Activated CD4-positive, alpha-beta T cell treated with anti-CD3 and anti-CD28 coated beads, Interleukin-2, amount 50 U/mL, for 24 hours (primary cell): Measurements from ENCODE around the gene RGPD5.
"Not testable (repeated sequence)": the region's sequence is repeated elsewhere in the genome, so short reads cannot be mapped to it uniquely, and the experiment has no call there.

ENCODE experiments used
- DNase-seq, 2 donors: peaks; one replicate each; pipeline ENCODE4 v3.0.0-alpha.2; 2020; ENCODE audit warnings: low read depth in 1 of 2, low spot score in 1 of 2

Gene RGPD5

GRCh38 chr2:109794074-109794737, at the start of gene RGPD5:
TSS of gene RGPD5 (plus strand) at chr2:109794305. CDS start at chr2:109794466, 161 bp downstream.
- not testable (repeated sequence) for DNase-seq

GRCh38 chr2:109751572-109751971, 42.5 kb upstream of the RGPD5 start:
- not testable (repeated sequence) for DNase-seq

- DNase-seq = not testable (repeated sequence)
Observed at GRCh38 chr2:109757163-109757824, 36.8 kb upstream of the RGPD5 start.

DNA sequence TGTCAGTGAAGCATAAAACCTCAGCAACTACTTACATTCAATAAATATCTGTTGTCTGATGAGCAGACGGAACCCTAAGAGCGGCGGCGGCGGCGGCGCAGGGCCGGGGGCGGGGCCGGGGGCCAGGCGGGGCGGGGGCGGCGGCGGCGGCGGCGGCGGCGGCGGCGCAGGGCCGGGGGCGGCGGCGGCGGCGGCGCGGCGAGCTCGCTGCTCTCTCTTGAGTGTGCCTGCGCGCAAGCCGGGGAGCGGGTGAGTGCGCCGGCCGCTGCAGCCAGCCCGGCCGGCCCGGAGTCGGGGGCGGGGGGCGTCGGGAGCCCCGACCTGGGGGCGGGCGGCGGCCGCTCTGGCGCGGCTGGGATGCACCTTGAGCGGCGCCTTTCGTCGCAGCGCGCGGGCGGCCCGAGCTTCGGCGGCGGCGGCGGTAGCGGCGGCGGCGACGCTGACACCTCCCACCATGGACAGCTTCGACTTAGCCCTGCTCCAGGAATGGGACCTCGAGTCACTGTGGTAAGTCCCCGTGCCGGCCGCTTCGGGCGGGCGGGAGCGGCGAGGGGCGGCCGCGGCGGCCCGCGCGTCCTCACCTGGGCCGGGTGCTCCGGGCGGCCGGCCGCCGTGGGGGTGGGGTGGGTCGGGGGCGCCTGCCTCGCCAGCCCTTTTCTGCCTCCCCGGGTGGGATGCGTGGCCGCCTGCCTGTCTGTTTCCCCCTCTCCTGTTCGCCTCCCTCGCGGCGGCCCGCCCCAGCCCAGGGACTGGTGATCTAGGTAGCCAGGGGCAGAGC, 33.7 kb upstream of the RGPD5 start:
- not testable (repeated sequence) for DNase-seq

DNA sequence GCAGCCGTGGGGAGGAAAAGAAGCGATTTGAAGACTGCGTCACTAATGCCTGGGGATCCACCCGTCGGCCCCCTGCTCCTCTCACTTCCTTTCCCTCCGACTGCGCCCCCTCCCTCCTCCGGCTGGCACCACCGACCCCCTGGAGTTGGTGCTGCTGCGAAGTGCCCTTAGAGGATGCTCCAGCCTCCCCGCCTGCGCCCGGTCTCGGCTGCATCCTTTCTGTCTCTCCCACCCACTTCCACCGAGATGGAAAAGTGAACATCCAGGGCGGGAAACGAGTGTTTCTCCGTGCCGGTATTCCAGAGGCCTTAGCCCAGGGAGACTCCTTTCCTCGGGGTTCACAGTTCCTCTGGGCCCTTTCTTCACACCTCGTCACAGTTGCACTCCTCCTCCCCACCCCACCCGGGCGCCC, 33.1 kb upstream of the RGPD5 start:
- DNase-seq = not testable (repeated sequence)

DNA sequence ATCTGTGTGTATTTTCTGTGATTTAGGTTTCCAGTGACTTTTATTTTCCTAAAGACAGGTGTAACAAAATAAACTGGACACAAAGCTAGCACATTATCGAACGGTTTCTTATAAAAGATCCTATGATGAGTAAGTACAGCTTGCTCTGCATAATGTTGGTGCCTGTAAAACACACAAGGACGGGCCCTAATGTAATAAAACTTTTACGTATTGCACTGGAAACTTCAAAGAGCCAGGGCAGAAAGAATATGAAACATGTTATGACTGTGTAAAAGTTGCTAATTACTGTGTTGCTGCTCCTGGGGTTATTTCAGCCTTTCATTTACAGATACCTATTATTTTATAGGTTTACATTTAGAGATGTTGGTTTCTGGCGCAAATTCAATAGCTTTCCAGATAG, 32.1 kb upstream of the RGPD5 start:
- not testable (repeated sequence) for DNase-seq

GRCh38 chr2:109766074-109766473, 28.0 kb upstream of the RGPD5 start:
- DNase-seq = not testable (repeated sequence)

DNA sequence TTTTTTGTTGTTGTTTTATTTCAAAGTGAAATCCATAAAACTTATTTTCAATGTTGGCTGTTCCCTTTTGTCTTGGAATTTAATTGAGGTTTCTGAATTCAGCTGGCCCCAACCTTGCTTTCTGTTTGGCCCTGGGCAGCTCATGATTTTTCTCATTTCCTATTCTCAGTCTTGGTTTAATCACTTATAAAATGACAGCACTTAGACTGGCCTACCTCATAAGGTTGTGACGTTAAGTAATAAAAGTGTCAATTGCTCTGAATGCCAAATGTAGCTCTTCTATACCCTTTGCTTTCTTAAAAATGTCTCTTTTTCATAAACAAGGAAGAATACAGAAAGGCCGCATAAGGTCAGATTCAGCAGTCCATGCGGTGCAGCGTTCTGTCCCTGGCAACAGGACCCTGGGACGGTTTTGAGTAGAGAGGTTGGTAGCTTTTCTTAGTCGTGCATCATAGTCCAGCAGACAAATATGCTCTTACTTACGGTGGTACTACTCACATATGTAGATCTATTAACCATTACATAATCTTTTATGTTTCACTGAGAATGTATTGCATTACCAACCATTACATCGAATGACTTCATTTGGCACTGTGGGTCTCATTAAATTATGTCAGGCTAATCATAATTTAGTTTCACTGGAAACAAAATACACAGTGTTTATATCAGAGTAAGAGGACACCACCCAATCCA, 27.1 kb upstream of the RGPD5 start:
- DNase-seq = not testable (repeated sequence)

- not testable (repeated sequence) for DNase-seq
Observed at GRCh38 chr2:109768934-109769333, 25.2 kb upstream of the RGPD5 start.

- DNase-seq = not testable (repeated sequence)
Observed at GRCh38 chr2:109779118-109779517, 15.0 kb upstream of the RGPD5 start.

GRCh38 chr2:109781147-109781816, 12.8 kb upstream of the RGPD5 start:
- not testable (repeated sequence) for DNase-seq

DNA sequence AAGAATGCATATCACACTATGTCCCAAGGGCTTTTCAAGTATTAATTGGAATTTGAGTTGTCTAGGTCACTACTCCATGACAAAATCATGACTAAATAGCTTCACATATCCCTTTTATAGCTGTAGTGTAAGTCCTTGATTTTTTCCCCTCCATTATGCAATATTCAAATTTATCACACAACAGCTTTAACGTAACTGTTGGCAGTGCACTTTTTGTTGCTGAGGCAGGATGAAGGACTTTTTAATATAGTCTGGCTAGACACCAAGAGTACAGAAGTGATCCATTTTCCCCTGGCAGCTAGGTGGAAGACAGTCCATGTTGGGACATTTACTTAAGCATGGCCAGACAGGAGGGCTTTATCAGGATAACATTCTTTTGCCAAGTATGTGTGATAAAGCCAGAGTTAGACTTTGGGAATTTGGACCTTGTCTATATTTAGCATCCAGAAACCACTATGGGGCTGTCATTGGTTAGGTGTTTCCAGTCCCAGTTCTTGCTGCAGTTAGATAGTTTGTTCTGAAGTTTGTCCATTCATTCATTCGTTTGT, 11.6 kb upstream of the RGPD5 start:
- not testable (repeated sequence) for DNase-seq

DNA sequence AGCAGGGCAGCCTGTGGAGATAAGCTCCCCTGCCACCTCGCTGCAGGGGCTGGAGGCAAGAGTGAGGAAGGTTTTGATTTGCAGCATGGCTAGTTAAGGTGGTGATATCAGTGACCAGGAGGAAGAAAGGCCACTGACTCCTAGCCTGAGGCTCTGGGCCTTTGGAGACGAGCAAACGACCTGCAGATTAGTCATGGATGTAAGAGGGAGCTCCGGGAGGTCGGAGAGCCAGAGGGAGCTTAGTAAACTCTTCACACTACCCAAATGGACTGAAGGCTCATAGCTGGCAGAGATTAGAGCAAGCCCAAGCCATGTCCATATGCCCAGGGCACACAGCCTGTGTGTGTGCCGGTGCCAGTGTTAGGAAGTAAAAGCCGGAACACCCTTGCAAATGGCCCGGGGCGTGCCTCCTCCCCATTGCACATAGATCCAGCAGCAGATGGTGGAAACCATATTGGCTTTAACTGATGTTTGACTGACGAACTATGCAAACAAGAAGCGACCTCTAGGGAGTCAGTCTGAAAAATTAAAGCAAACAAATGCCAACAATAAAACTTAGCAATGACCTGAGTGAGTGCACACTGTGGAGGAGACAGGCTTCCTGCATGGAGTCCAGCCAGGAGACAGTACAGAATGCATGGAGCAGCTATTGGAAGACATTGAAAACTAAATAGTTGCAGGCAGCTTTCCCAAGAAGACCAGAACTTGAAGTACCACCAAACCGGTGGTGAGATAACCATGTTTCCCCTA, 2.4 kb upstream of the RGPD5 start:
- DNase-seq = not testable (repeated sequence)

- DNase-seq = not testable (repeated sequence)
Observed at GRCh38 chr2:109792659-109793058, 1.4 kb upstream of the RGPD5 start.

DNA sequence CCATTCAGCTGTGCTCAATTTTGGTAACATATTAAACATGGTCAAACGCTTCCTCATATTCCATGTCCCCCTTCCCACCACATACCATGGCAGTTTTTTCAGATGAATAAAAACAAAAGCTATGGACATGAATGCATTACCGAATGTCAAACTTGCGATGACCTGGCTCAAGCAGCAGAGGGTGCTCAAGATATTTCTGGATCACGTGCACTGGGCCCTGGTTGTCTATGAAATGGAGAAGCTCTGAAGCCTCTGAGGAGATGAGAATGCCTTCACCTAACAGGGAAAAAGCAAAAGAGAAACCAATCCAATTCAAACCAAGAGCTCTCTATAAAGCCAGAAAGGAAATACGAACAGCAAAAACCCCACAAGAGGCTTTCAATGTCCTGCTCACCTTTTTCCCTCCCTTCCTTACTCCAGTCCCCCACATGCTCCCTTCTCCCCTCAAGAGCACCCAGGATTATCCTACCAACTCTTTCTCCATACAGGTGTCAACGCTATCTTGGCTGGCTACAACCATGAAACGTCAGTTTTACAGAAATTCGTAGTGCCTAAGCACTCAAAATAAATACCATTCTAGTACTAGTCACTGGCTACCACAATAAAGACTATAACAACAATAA, 77.1 kb downstream of the RGPD5 start:
- DNase-seq = not testable (repeated sequence)

GRCh38 chr2:109876625-109877024, 82.5 kb downstream of the RGPD5 start:
- not testable (repeated sequence) for DNase-seq

DNA sequence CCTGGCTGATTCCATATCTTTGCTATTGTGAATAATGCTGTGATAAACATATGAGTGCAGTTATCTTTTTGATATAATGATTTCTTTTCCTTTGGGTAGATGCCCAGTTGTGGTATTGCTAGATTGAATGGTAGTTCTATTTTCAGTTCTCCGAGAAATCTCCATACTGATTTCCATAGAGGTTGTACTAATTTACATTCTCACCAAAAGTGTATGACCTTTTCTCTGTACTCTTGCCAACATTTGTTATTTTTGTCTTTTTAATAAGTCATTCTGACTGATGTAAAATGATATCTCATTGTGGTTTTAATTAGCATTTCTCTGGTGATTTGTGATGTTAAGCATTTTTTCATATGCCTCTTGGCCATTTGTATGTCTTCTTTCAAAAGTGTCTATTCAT, 88.0 kb downstream of the RGPD5 start:
- not testable (repeated sequence) for DNase-seq

DNA sequence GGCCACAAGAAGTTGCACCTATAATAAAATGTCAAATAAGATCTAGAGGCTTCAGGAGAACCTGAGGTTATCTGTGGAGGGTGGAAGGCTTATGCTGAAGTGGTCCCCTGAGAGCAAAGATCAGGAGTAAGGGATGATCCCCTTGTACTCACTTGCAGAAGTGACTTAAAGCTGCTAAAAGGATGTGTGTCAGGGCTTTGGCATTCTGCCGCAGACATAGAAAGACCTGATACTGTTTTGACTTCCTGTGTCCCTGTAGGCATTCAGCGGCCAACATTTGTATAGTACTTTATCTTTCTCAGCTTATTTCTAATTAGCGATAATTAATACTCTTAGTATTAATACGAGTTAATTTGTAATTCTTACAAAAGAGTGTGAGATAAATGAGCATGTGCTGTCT, 94.3 kb downstream of the RGPD5 start:
- DNase-seq = not testable (repeated sequence)

- not testable (repeated sequence) for DNase-seq
Observed at GRCh38 chr2:109889909-109890308, 95.8 kb downstream of the RGPD5 start.
